ENCODE results near the gene GLIPR1L2.

- TF ChIP-seq POLR2A (IDR thresholded peaks at IDR 0.05) (no peak), CTCF (IDR thresholded peaks at IDR 0.05) (no peak)
Observed at GRCh38 chr12:75349946-75350345, 40.9 kb upstream of the GLIPR1L2 start.
